Skeletal muscle satellite cell (primary cell): ENCODE data around the gene ZBTB40.

Experiments used
- H3K27me3 ChIP-seq: 2 replicates; pipeline ENCODE4 v1.7.0; 2013; ENCODE audit warnings: low read length; ENCODE audit not compliant: control insufficient read depth, insufficient read depth
- H3K36me3 ChIP-seq: 2 replicates; pipeline ENCODE4 v1.7.0; 2013; ENCODE audit warnings: mild to moderate bottlenecking, control low read depth, low read length; ENCODE audit not compliant: insufficient read depth
- H3K4me1 ChIP-seq: 2 replicates; pipeline ENCODE4 v1.7.0; 2013; ENCODE audit warnings: low read length; ENCODE audit not compliant: control insufficient read depth, insufficient read depth
- H3K4me2 ChIP-seq: 2 replicates; pipeline ENCODE4 v1.7.0; 2013; ENCODE audit warnings: mild to moderate bottlenecking, low read length
- H3K4me3 ChIP-seq: 2 replicates; pipeline ENCODE4 v1.7.0; 2013; ENCODE audit warnings: low read length
- H3K9ac ChIP-seq: 2 replicates; pipeline ENCODE4 v1.7.0; 2013; ENCODE audit warnings: mild to moderate bottlenecking, low read depth, low read length, moderate library complexity
- H3K9me3 ChIP-seq: replicated peaks from 2 replicates; pipeline ENCODE4 v1.7.0; 2013; ENCODE audit warnings: mild to moderate bottlenecking, control low read depth, low read length

Gene ZBTB40

GRCh38 chr1:22473952-22474351 lies 22.3 kb downstream of the ZBTB40 start:
- Histone ChIP-seq H3K27me3 (no peaks in the 10 kb centered on the region), H3K9me3 (no peaks in the 10 kb centered on the region), H3K4me3 (no peak overlapping the region), H3K4me1 (no peaks in the 10 kb centered on the region), H3K36me3 (no peaks in the 10 kb centered on the region), H3K4me2 (no peak overlapping the region), H3K9ac (no peak overlapping the region)

GRCh38 chr1:22476566-22476965 lies 24.9 kb downstream of the ZBTB40 start:
- no peaks in the 10 kb centered on the region for H3K9me3 ChIP-seq

GRCh38 chr1:22483121-22483520 lies 31.5 kb downstream of the ZBTB40 start:
- Histone ChIP-seq H3K9me3 (no peaks in the 10 kb centered on the region), H3K36me3 (no peaks in the 10 kb centered on the region), H3K9ac (no peak overlapping the region), H3K4me3 (no peak overlapping the region), H3K27me3 (no peaks in the 10 kb centered on the region), H3K4me2 (no peak overlapping the region), H3K4me1 (no peaks in the 10 kb centered on the region)

More at GRCh38 chr1:22476566-22476965, 24.9 kb downstream of the ZBTB40 start:
- H3K27me3 ChIP-seq = no peaks in the 10 kb centered on the region
- no peak overlapping the region for H3K4me3 ChIP-seq
- H3K9ac ChIP-seq = no peak overlapping the region
- H3K4me2 ChIP-seq = no peak overlapping the region
- H3K36me3 ChIP-seq = no peaks in the 10 kb centered on the region
- H3K4me1 ChIP-seq = no peaks in the 10 kb centered on the region

GRCh38 chr1:22484706-22485345 lies 33.2 kb downstream of the ZBTB40 start:
- Histone ChIP-seq H3K4me1 (no peaks in the 10 kb centered on the region), H3K4me3 (no peak overlapping the region), H3K36me3 (no peaks in the 10 kb centered on the region), H3K9me3 (no peaks in the 10 kb centered on the region), H3K9ac (no peak overlapping the region), H3K27me3 (no peaks in the 10 kb centered on the region), H3K4me2 (no peak overlapping the region)

- H3K4me3 ChIP-seq = no peak overlapping the region
- H3K27me3 ChIP-seq = no peaks in the 10 kb centered on the region
- H3K4me1 ChIP-seq = no peaks in the 10 kb centered on the region
- peaks cover 3% of the 10 kb centered on the region for H3K36me3 ChIP-seq
- no peaks in the 10 kb centered on the region for H3K9me3 ChIP-seq
- H3K4me2 ChIP-seq = no peak overlapping the region
- H3K9ac ChIP-seq = no peak overlapping the region
Measured at GRCh38 chr1:22485431-22485830, 33.8 kb downstream of the ZBTB40 start.

- Histone ChIP-seq H3K9ac (no peak overlapping the region), H3K4me3 (no peak overlapping the region), H3K4me2 (no peak overlapping the region), H3K4me1 (no peaks in the 10 kb centered on the region), H3K27me3 (no peaks in the 10 kb centered on the region), H3K36me3 (peaks cover 4% of the 10 kb centered on the region), H3K9me3 (no peaks in the 10 kb centered on the region)
Measured at GRCh38 chr1:22487781-22488180, 36.1 kb downstream of the ZBTB40 start.

- Histone ChIP-seq H3K4me1 (no peaks in the 10 kb centered on the region), H3K9me3 (no peaks in the 10 kb centered on the region), H3K4me3 (no peak overlapping the region), H3K36me3 (peaks cover 4% of the 10 kb centered on the region), H3K9ac (no peak overlapping the region), H3K27me3 (no peaks in the 10 kb centered on the region), H3K4me2 (no peak overlapping the region)
Measured at GRCh38 chr1:22488319-22488718, 36.7 kb downstream of the ZBTB40 start.

GRCh38 chr1:22489278-22489677 lies 37.6 kb downstream of the ZBTB40 start:
- Histone ChIP-seq H3K4me2 (no peak overlapping the region), H3K4me3 (no peak overlapping the region), H3K9ac (no peak overlapping the region), H3K4me1 (no peaks in the 10 kb centered on the region), H3K36me3 (peaks cover 4% of the 10 kb centered on the region), H3K27me3 (no peaks in the 10 kb centered on the region), H3K9me3 (no peaks in the 10 kb centered on the region)

GRCh38 chr1:22489823-22490222 lies 38.2 kb downstream of the ZBTB40 start:
- Histone ChIP-seq H3K27me3 (no peaks in the 10 kb centered on the region), H3K9ac (no peak overlapping the region), H3K9me3 (no peaks in the 10 kb centered on the region), H3K4me1 (no peaks in the 10 kb centered on the region), H3K4me3 (no peak overlapping the region), H3K36me3 (peaks cover 4% of the 10 kb centered on the region), H3K4me2 (no peak overlapping the region)

- Histone ChIP-seq H3K9ac (no peak overlapping the region), H3K36me3 (peaks cover 4% of the 10 kb centered on the region), H3K9me3 (no peaks in the 10 kb centered on the region), H3K4me1 (no peaks in the 10 kb centered on the region), H3K4me3 (no peak overlapping the region), H3K4me2 (no peak overlapping the region), H3K27me3 (no peaks in the 10 kb centered on the region)
Measured at GRCh38 chr1:22490309-22490708, 38.7 kb downstream of the ZBTB40 start.

GRCh38 chr1:22491995-22492715 lies 40.5 kb downstream of the ZBTB40 start:
- Histone ChIP-seq H3K4me3 (no peak overlapping the region), H3K4me2 (no peak overlapping the region), H3K36me3 (peaks cover 4% of the 10 kb centered on the region), H3K9ac (no peak overlapping the region), H3K4me1 (no peaks in the 10 kb centered on the region), H3K9me3 (no peaks in the 10 kb centered on the region), H3K27me3 (no peaks in the 10 kb centered on the region)

GRCh38 chr1:22494144-22494543 lies 42.5 kb downstream of the ZBTB40 start:
- H3K9me3 ChIP-seq = no peaks in the 10 kb centered on the region
- no peaks in the 10 kb centered on the region for H3K4me1 ChIP-seq
- H3K9ac ChIP-seq = no peak overlapping the region
- H3K36me3 ChIP-seq = peaks cover 4% of the 10 kb centered on the region
- H3K4me2 ChIP-seq = no peak overlapping the region
- no peaks in the 10 kb centered on the region for H3K27me3 ChIP-seq
- no peak overlapping the region for H3K4me3 ChIP-seq
